Heart left ventricle (tissue), 16 donors: Measurements from ENCODE around the gene APOBEC2. TPM values are rescaled to one million over a fixed set of nuclear protein-coding genes. Genes with fewer than 3 reads are reported as not detected.

Experiments
- ATAC-seq, 4 donors: fragments of 200-7000 bp; cut with Tn5 transposase; one replicate each; pipeline ENCODE4 v1.9.1; 2020 to 2022; ENCODE audit warnings: moderate library complexity in 4 of 4, mild to moderate bottlenecking in 3 of 4, moderate number of reproducible peaks in 1 of 4
- DNase-seq, 5 donors: peaks; one replicate each; pipeline ENCODE4 v3.0.0-alpha.2; 2020
- H3K27ac ChIP-seq, 12 donors: fragments of 200-600 bp; sonication (generic) in 4 of 12; one replicate each; pipeline versions ENCODE4 v1.5.0 to v1.8.0; 2016 to 2022; ENCODE audit warnings: mild to moderate bottlenecking in 2 of 12
- H3K27me3 ChIP-seq, 9 donors: fragments of 200-600 bp; sonication (generic) in 2 of 9; one replicate each; pipeline versions ENCODE4 v1.5.1 to v1.8.0; 2016 to 2022; ENCODE audit warnings: mild to moderate bottlenecking in 3 of 9
- H3K36me3 ChIP-seq, 9 donors: fragments of 200-600 bp; sonication (generic) in 2 of 9; one replicate each; pipeline versions ENCODE4 v1.5.0 to v1.8.0; 2018 to 2022; ENCODE audit warnings: mild to moderate bottlenecking in 2 of 9
- H3K4me1 ChIP-seq, 12 donors: fragments of 200-600 bp; sonication (generic) in 4 of 12; one replicate each; pipeline versions ENCODE4 v1.5.0 to v1.8.0; 2016 to 2022; ENCODE audit warnings: mild to moderate bottlenecking in 3 of 12
- H3K4me3 ChIP-seq, 12 donors: fragments of 200-600 bp; sonication (generic) in 4 of 12; one replicate each; pipeline versions ENCODE4 v1.5.0 to v1.8.0; 2017 to 2022; ENCODE audit warnings: mild to moderate bottlenecking in 9 of 12, moderate library complexity in 4 of 12
- H3K9me3 ChIP-seq, 12 donors: fragments of 200-600 bp; sonication (generic) in 4 of 12; one replicate each; pipeline versions ENCODE4 v1.5.0 to v1.8.0; 2016 to 2022; ENCODE audit warnings: mild to moderate bottlenecking in 1 of 12
- POLR2A ChIP-seq, 2 donors: fragments of 450-650 bp; IDR thresholded peaks; one replicate each; pipeline ENCODE4 v1.6.1; 2017; ENCODE audit warnings: antibody characterized with exemption in 2 of 2, mild to moderate bottlenecking in 2 of 2, moderate library complexity in 2 of 2
- whole genome bisulfite sequencing, 4 donors: extraction: QIAGEN DNeasy Blood & Tissue Kit in 2 of 4; methylation state at CpG; one replicate each; pipeline versions ENCODE4 v1.1.5 to v1.1.7; 2013 to 2018; 5-methylcytosine and 5-hydroxymethylcytosine counted together
- intact Hi-C, 10 donors: fragments of 100-400 bp; cut with DNase I; formaldehyde crosslinking; loops; one replicate each; pipeline versions ENCODE4 v1.11.1 to v1.14.2; 2022
- polyA plus RNA-seq, 2 donors: library from polyadenylated mRNA; stranded (reverse); fragments of 200-250 nt; gene quantifications; one replicate each; pipeline ENCODE4 v1.2.3, GENCODE V29; 2013
- total RNA-seq, 9 donors: library from RNA; depleted of rRNA in 2 of 9; stranded (reverse); fragments of >200 nt in 2 of 9; fragmentation: NEBNext Ultra II Directional in 3 of 9; extraction: Animal tissue kit (Norgen Biotek cat#: 25700) in 3 of 9; gene quantifications; one replicate each; pipeline versions ENCODE4 v1.1.0 to v1.2.4, GENCODE V29; 2016 to 2023
- TF ChIP-seq, protein P1 (sequence below), 12 donors: fragments of 200-600 bp; sonication (generic) in 4 of 12; IDR thresholded peaks; one replicate each; pipeline versions ENCODE4 v1.5.0 to v1.8.0; 2018 to 2022; ENCODE audit warnings: antibody characterized with exemption in 12 of 12, mild to moderate bottlenecking in 5 of 12
- donor health status: ischemic (EF 13 %, LVEDD 7.1; RV severe dilation, severe dysfunction).
- donor health status: healthy with polysubstance abuse.
- donor health status: DM: no; HTN: yes; CAD: no.
- donor health status: DM: no; HTN: no; CAD: no.
- donor health status: ischemic (EF 25% LVEDD 6.9; RV normal size, moderate dysfunction).
- donor health status: ischemic (EF 25% LVEDD 5.7; RV mildly dilated, moderate dysfunction).
- donor health status: healthy.
- donor health status: DM: yes; HTN: yes; CAD: no.
- donor health status: ischemic (EF 35%, LVEDD 5.7; RV mildly dilated, moderate dysfunction).
- donor health status: nonischemic (EF 11% LVEDD 7.7; RV severe dilation, severe dysfunction).
- donor health status: DM: yes; HTN: yes; CAD: no.
- donor health status: PGD.
- donor health status: ischemic (EF 29% LVEDD 5.4; RV normal size, mild dysfunction).
- donor health status: nonischemic (EF 23%, LVEDD 6.1; RV moderate dilation, normal function).

APOBEC2 gene
- total and polyA plus RNA-seq, 11 donors, result 72.3 to 524 (median 237) TPM

DNA sequence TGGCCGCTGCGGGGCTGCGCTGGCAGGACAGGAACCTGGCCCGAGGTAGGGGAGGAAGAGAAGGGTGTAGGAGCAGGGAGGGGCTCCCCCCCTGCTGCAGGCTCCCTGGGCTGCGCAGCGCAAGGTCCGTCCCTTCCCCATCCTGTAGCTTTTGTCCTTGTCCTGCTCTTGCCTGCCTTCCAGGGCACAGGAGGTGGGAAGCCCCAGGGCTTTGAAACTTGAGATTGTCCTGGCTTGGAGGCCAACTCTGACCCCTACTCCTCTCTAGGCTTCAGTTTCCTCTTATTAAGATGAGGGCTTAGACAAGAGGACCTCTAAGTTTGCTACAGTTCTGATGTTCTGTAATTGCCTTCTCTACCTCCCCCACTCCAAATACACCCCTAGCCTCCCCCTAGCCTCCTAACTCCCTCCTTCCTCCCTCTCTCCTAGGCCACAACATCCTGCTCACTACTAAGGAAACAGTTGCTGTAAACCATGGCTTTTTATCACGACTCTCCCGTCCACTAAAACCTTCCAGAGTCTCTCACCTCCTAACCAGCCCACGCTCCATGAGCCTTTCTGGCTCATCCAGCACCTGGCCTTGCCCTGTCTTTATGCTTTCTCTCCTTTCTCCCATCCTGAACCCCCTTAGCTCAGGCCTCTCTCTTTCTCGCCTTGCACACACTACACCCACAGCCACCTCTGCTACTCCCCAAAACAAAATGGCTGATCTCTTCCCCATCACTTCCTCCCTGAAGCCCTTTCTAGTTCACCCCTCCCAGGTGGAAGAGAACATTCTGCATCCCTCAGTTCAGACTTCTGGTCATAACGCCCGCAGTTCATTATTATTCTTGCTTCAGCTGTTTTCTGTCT lies 24.2 kb upstream of the APOBEC2 start:
- TF ChIP-seq, protein P1, sequence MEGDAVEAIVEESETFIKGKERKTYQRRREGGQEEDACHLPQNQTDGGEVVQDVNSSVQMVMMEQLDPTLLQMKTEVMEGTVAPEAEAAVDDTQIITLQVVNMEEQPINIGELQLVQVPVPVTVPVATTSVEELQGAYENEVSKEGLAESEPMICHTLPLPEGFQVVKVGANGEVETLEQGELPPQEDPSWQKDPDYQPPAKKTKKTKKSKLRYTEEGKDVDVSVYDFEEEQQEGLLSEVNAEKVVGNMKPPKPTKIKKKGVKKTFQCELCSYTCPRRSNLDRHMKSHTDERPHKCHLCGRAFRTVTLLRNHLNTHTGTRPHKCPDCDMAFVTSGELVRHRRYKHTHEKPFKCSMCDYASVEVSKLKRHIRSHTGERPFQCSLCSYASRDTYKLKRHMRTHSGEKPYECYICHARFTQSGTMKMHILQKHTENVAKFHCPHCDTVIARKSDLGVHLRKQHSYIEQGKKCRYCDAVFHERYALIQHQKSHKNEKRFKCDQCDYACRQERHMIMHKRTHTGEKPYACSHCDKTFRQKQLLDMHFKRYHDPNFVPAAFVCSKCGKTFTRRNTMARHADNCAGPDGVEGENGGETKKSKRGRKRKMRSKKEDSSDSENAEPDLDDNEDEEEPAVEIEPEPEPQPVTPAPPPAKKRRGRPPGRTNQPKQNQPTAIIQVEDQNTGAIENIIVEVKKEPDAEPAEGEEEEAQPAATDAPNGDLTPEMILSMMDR (IDR thresholded peaks at IDR 0.05), result no peak
- no peak for TF ChIP-seq POLR2A (IDR thresholded peaks at IDR 0.05)
- no peaks in the 10 kb centered on the region for H3K9me3 ChIP-seq
- no peaks in the 10 kb centered on the region for H3K27me3 ChIP-seq
- DNase-seq (no peak), ATAC-seq (peak; percentile 33 to 64 (median 54))
- intact Hi-C loops, result loop anchor here in 9 of 10 donors (2.0 to 10.0 kb wide), 15 partner anchors 22 to 1684 kb away; no protein-coding TSS in a partner anchor
- H3K4me1 ChIP-seq, result peaks cover 0 to 23% (median 12%) of the 10 kb centered on the region in 12 donors
- peak overlapping the region; percentile 23 to 73 (median 60) for H3K4me3 ChIP-seq
- H3K27ac ChIP-seq, result peak overlapping the region; percentile 42 to 85 (median 75)
- H3K36me3 ChIP-seq, result no peaks in the 10 kb centered on the region
- WGBS, 4 donors, result 37 to 51% (median 44%) methylated on average over 9 to 13 of the region's 13 CpGs

DNA sequence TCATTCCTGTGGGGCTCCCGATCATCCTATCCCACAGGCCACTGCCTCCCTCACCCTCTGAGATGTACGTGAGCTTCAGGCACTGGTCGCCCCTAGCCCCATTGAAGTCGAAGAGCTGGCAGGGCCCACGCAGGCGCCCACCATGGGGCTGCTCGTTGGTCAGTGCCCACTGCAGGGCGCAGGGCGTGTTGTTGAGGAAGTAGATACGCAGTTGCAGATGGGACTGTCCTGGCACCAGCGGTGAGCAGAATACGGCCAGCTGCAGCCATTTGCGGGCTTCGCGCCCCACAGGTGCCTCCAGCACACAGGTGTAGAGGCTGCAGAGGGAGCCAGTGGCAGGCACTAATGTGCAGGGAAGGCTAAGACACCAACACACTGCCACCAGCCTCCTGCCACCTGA lies 20.2 kb upstream of the APOBEC2 start:
- 92 to 97% (median 95%) methylated on average over 11 to 15 of the region's 15 CpGs for WGBS, 4 donors
- TF ChIP-seq POLR2A (IDR thresholded peaks at IDR 0.05), result no peak
- TF ChIP-seq, protein P1 (IDR thresholded peaks at IDR 0.05), result no peak
- H3K27me3 ChIP-seq, result no peaks in the 10 kb centered on the region
- no peaks in the 10 kb centered on the region for H3K36me3 ChIP-seq
- H3K4me1 ChIP-seq, result peaks cover 0 to 11% (median 8%) of the 10 kb centered on the region in 12 donors
- no peak overlapping the region for H3K4me3 ChIP-seq
- DNase-seq, result no peak
- ATAC-seq, result no peak
- H3K9me3 ChIP-seq, result no peaks in the 10 kb centered on the region
- intact Hi-C loops, result loop anchor here in 4 of 10 donors (5.0 to 10.0 kb wide), 3 partner anchors 34 to 1678 kb away; no protein-coding TSS in a partner anchor
- H3K27ac ChIP-seq, result no peak overlapping the region

DNA sequence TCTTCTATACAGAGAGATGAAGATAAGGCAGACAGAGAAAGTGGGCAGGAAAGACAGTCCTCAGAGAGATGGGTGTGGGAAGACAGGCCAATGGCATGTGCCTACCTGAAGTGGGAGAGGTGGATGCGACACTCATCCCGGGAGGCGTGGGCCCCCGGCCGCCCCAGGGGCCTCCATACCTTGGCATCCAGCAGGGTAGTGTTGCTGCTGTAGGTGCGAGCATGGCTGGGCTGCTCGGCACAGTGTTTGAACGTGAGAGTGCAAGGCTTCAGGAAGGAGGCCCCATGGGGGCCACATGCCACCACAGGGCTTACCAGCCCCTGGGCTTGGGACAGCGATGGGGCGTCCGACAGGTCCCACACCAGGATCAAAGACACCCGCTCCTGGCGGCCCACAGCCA lies 19.2 kb upstream of the APOBEC2 start:
- Histone ChIP-seq H3K27me3 (no peaks in the 10 kb centered on the region), H3K27ac (no peak overlapping the region), H3K36me3 (no peaks in the 10 kb centered on the region), H3K9me3 (no peaks in the 10 kb centered on the region), H3K4me3 (no peak overlapping the region), H3K4me1 (peaks cover 0 to 3% (median under 1%) of the 10 kb centered on the region in 12 donors)
- intact Hi-C loops, result loop anchor here in 4 of 10 donors (5.0 to 10.0 kb wide), 3 partner anchors 34 to 1679 kb away; no protein-coding TSS in a partner anchor
- ATAC-seq (no peak), DNase-seq (no peak)
- TF ChIP-seq, protein P1 (IDR thresholded peaks at IDR 0.05), result no peak
- WGBS, 4 donors, result 90 to 95% (median 94%) methylated on average over 13 of the region's 13 CpGs

DNA sequence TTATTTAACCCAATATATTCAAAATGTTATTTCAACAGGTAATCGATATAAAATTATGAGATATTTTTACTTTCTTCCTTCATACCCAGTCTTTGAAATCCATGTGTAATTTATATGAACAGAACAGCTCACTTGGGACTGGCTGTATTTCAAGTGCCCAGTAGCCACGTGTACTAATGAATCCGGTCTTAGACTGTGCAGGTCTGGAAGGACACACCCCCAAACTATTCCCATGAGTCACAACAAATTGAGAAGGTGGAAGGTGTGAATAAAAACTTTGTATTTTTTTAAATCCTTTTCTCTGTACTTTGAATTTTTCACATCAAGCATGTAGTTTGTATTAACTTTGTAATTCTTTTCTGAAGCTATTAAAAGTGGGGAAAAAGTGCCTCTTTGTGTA lies 16.8 kb upstream of the APOBEC2 start:
- TF ChIP-seq, protein P1 (IDR thresholded peaks at IDR 0.05), result no peak
- TF ChIP-seq POLR2A (IDR thresholded peaks at IDR 0.05), result no peak
- DNase-seq, result no peak
- H3K9me3 ChIP-seq, result no peaks in the 10 kb centered on the region
- ATAC-seq, result no peak
- no peaks in the 10 kb centered on the region for H3K27me3 ChIP-seq
- 57 to 72% (median 61%) methylated on average over 3 of the region's 3 CpGs for WGBS, 4 donors
- H3K27ac ChIP-seq, result no peak overlapping the region
- no peaks in the 10 kb centered on the region for H3K36me3 ChIP-seq
- intact Hi-C loops, result loop anchor here in 2 of 10 donors (10.0 kb wide), 2 partner anchors 1671 to 1681 kb away; no protein-coding TSS in a partner anchor
- no peak overlapping the region for H3K4me3 ChIP-seq
- H3K4me1 ChIP-seq, result peaks cover 0 to 7% (median 0%) of the 10 kb centered on the region in 12 donors
